Measurements from ENCODE around the gene PRKAG2. TPM values are rescaled to one million over a fixed set of nuclear protein-coding genes. Genes with fewer than 3 reads are reported as not detected.
"Not testable (repeated sequence)": the region's sequence is repeated elsewhere in the genome, so short reads cannot be mapped to it uniquely, and the experiment has no call there.

The PRKAG2 gene
- total RNA-seq, 2 donors from 2014 or later: 22.1 to 35.7 TPM

- DNase-seq (ENCODE audit: low spot score in 2 of 2) (no peak), ATAC-seq (no peak)
- Mint-ChIP-seq H3K9me3 (peaks cover 4 to 15% of the 10 kb centered on the region in 2 donors), H3K36me3 (peaks cover 6 to 21% of the 10 kb centered on the region in 2 donors), H3K27ac (no peak overlapping the region)
Observed at GRCh38 chr7:151581741-151582140, 295.2 kb downstream of the PRKAG2 start.

- Mint-ChIP-seq H3K27ac (no peak overlapping the region), H3K9me3 (peaks cover 4 to 15% of the 10 kb centered on the region in 2 donors), H3K36me3 (peaks cover 6 to 21% of the 10 kb centered on the region in 2 donors)
- no peak for ATAC-seq
- DNase-seq (ENCODE audit: low spot score in 2 of 2): no peak
Observed at GRCh38 chr7:151579644-151580043, 297.3 kb downstream of the PRKAG2 start.

- DNase-seq (ENCODE audit: low spot score in 2 of 2) (no peak), ATAC-seq (no peak)
- H3K9me3 Mint-ChIP-seq: peaks cover 4 to 8% of the 10 kb centered on the region in 2 donors
- no peak overlapping the region for H3K27ac Mint-ChIP-seq
- H3K36me3 Mint-ChIP-seq: peaks cover 6 to 14% of the 10 kb centered on the region in 2 donors
Observed at GRCh38 chr7:151575410-151575809, 301.5 kb downstream of the PRKAG2 start.

DNA sequence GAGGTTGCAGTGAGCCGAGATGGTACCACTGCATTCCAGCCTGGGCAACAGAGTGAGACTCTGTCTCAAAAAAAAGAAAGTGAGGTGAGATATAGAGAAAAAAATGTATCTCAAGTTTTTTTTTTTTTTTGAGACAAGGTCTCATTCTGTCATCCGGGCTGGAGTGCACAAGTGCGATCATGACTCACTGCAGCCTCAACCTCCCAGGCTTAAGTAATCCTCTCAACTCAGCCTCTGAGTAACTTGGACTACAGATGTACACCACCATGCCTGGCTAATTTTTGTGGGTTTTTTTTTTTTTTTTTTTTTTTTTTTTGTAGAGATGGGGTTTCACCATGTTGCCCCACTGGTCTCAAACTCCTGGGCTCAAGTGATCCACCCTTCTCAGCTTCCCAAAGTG, 303.9 kb downstream of the PRKAG2 start:
- not testable (repeated sequence) for DNase-seq (ENCODE audit: low spot score in 2 of 2); H3K27ac Mint-ChIP-seq; H3K9me3 Mint-ChIP-seq; ATAC-seq; H3K36me3 Mint-ChIP-seq

DNA sequence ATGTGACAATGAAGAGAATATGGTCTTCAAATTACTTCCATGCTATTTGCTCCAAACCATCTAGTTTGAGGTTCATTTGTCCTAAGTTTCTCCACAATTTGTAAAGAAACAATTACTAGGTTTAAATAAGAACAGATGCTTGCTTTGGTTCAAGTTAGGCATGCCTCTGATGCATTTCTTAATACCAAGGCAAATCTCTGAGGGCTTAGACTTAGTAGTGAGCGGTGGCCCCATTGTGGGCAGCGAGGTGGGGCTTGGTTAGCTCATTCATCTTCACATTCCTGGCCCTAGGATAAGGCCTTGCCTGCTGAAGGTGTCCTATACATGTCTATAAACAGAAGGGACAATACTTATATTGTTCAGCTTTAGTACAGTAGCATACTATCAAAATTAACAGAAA, 304.8 kb downstream of the PRKAG2 start:
- Mint-ChIP-seq H3K9me3 (no peaks in the 10 kb centered on the region), H3K27ac (no peak overlapping the region), H3K36me3 (no peaks in the 10 kb centered on the region)
- ATAC-seq (no peak), DNase-seq (ENCODE audit: low spot score in 2 of 2) (no peak)

DNA sequence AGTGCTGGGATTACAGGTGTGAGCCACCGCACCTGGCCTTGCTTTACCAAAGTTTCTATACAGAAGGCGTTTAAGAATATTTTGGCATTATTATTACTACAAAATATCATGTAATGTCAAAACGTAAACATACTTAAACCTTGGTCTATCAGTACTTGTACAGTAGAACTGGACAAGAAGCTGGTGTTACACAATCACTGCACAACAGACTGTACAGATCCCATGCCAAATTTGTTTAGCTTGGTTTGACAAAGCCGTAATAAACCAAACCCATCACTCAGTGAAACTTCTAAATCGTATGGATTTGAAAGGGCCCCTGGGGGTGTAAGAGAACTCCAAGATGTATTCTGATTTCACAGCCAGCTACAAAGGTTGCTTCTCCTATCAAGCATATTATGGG, 305.4 kb downstream of the PRKAG2 start:
- Mint-ChIP-seq H3K27ac (no peak overlapping the region), H3K9me3 (no peaks in the 10 kb centered on the region), H3K36me3 (no peaks in the 10 kb centered on the region)
- ATAC-seq (no peak), DNase-seq (ENCODE audit: low spot score in 2 of 2) (no peak)

DNA sequence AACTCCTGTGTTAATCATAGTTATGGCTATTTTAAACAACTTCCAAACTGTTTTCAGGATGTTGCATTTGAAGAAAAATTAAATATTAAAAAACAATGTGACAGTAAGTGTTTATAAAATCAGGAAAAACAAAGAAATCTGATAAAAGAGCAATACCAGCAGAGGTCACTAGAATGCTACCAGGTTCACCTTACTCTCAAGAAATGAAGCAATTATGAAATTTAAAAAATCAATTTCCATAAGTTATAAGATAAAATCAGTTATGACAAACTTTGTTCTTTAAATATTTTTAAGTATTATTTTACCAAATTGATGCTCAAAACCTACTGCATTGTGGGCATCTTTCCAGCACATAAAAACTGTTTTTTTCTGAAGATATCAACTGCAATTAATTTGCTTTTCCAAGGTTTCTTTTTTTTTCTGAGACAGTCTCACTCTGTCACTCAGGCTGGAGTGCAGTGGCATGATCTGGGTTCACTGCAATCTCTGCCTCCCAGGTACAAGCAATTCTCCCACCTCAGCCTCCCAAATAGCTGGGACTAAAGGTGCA, 306.5 kb downstream of the PRKAG2 start:
- H3K36me3 Mint-ChIP-seq: no peaks in the 10 kb centered on the region
- DNase-seq (ENCODE audit: low spot score in 2 of 2) (no peak), ATAC-seq (no peak)
- no peak overlapping the region for H3K27ac Mint-ChIP-seq
- H3K9me3 Mint-ChIP-seq: no peaks in the 10 kb centered on the region

DNA sequence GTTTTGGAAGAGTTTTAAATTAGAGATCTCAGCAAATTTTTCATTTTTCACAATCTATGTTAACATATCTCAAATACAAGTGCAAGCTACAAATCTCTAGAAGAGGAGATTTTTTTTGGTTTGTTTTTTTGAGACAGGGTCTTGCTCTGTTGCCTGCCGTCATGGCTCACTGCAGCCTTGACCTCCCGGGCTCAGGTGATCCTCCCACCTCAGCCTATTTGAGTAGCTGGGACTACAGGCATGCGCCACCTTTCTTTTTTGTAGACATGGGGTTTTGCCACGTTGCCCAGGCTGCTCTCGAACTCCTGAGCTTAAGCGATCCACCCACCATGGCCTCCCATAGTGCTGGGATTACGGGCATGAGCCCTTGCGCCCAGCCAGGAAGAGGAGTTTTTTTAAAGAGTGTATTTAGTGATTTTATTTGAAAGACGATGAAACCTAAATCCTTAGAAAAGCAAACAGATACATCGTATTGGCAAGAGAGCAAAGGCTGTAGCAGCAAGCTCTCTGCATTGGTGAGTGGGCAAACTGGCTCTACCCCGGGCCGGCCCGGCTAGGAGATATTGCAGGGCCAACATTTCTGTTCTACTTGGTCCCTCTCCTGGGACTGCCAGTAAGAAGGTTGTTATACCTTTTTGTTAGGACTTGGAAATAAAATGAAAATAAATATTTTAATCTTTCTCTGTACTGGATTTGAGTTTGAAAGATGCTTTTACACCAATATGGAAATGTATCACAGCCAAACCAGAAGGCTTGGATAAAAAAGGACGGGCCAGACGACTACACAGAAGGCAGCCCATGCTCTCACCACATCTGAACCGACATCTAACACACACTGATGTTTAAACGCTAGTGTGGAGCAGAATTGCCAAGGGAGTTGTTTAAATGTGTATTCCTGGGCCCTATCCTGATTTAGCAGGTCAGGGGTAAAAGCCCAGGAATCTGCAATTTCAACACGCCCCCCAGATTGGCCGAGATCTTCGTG, 307.7 kb downstream of the PRKAG2 start:
- ATAC-seq: no peak

GRCh38 chr7:151566897-151567320, 310.0 kb downstream of the PRKAG2 start:
- DNase-seq (ENCODE audit: low spot score in 2 of 2) (no peak), ATAC-seq (no peak)
- Mint-ChIP-seq H3K27ac (no peak overlapping the region), H3K36me3 (no peaks in the 10 kb centered on the region), H3K9me3 (no peaks in the 10 kb centered on the region)

More for the DNA sequence above, 307.7 kb downstream of the PRKAG2 start:
- H3K27ac Mint-ChIP-seq: no peak overlapping the region
- no peaks in the 10 kb centered on the region for H3K9me3 Mint-ChIP-seq
- no peaks in the 10 kb centered on the region for H3K36me3 Mint-ChIP-seq
- no peak for DNase-seq (ENCODE audit: low spot score in 2 of 2)

GRCh38 chr7:151565541-151565940, 311.4 kb downstream of the PRKAG2 start:
- ATAC-seq (no peak), DNase-seq (ENCODE audit: low spot score in 2 of 2) (no peak)
- no peaks in the 10 kb centered on the region for H3K36me3 Mint-ChIP-seq
- H3K9me3 Mint-ChIP-seq: no peaks in the 10 kb centered on the region
- H3K27ac Mint-ChIP-seq: no peak overlapping the region

DNA sequence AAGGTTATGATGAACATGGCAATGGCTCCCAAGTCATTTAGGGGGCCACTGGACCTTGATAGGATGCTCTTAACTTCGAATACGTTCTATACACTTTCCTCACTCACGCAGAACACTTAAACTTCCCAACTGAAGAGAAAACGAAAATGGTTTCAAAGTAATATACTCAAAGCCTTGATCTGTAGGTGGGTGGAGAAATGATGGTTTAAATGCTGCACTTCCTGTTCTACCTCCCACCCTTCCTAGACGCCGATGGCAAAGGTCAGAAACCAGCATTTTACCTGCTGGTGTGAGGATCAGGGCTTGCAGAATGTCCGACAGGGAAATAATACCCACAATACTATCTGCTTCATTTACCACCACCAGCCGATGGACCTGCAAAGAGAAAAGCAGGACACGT, 316.7 kb downstream of the PRKAG2 start:
- H3K36me3 Mint-ChIP-seq: no peaks in the 10 kb centered on the region
- DNase-seq (ENCODE audit: low spot score in 2 of 2): no peak
- peak overlapping the region; percentile 82 to 87 for H3K27ac Mint-ChIP-seq
- ATAC-seq: peak; percentile 41 to 51
- no peaks in the 10 kb centered on the region for H3K9me3 Mint-ChIP-seq

- H3K27ac Mint-ChIP-seq: peak overlapping the region; percentile 82 to 87
- peak in 1 of 2 donors; percentile 41 for ATAC-seq
- DNase-seq (ENCODE audit: low spot score in 2 of 2): no peak
- H3K9me3 Mint-ChIP-seq: no peaks in the 10 kb centered on the region
- H3K36me3 Mint-ChIP-seq: no peaks in the 10 kb centered on the region
Observed at GRCh38 chr7:151559557-151560183, 317.2 kb downstream of the PRKAG2 start.

DNA sequence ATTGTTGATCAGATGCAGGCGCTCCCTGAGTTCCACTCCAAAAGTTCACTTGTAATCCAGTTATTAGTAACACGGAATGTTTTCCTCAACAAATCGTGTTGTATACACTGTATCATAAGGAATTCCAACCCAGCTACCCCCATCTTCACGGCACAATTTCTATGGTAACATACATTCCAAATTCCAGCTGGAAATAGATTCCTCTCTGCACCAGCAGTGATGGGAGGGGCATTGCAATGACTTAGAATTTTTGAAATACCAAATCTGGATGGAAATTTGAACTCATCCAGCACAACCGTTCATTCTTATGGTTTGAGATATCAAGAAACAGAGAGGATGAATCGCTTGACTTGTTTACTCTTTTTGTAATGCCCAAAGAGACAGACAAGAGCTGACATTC, 318.3 kb downstream of the PRKAG2 start:
- Mint-ChIP-seq H3K27ac (no peak overlapping the region), H3K9me3 (no peaks in the 10 kb centered on the region), H3K36me3 (no peaks in the 10 kb centered on the region)
- ATAC-seq (no peak), DNase-seq (ENCODE audit: low spot score in 2 of 2) (no peak)

- no peak overlapping the region for H3K27ac Mint-ChIP-seq
- H3K36me3 Mint-ChIP-seq: no peaks in the 10 kb centered on the region
- no peak for ATAC-seq
Observed at GRCh38 chr7:151556592-151556991, 320.3 kb downstream of the PRKAG2 start.

GRCh38 chr7:151553356-151553755, 323.6 kb downstream of the PRKAG2 start:
- ATAC-seq: no peak
- H3K36me3 Mint-ChIP-seq: no peaks in the 10 kb centered on the region
- no peaks in the 10 kb centered on the region for H3K9me3 Mint-ChIP-seq
- peak overlapping the region in 1 of 2 donors; percentile 46 for H3K27ac Mint-ChIP-seq
- DNase-seq (ENCODE audit: low spot score in 2 of 2): no peak

More at GRCh38 chr7:151556592-151556991, 320.3 kb downstream of the PRKAG2 start:
- no peaks in the 10 kb centered on the region for H3K9me3 Mint-ChIP-seq
- no peak for DNase-seq (ENCODE audit: low spot score in 2 of 2)

- no peak for DNase-seq (ENCODE audit: low spot score in 2 of 2)
- H3K9me3 Mint-ChIP-seq: no peaks in the 10 kb centered on the region
- H3K27ac Mint-ChIP-seq: peak overlapping the region; percentile 6 to 78
- ATAC-seq: no peak
- H3K36me3 Mint-ChIP-seq: no peaks in the 10 kb centered on the region
Observed at GRCh38 chr7:151552352-151553028, 324.4 kb downstream of the PRKAG2 start.

DNA sequence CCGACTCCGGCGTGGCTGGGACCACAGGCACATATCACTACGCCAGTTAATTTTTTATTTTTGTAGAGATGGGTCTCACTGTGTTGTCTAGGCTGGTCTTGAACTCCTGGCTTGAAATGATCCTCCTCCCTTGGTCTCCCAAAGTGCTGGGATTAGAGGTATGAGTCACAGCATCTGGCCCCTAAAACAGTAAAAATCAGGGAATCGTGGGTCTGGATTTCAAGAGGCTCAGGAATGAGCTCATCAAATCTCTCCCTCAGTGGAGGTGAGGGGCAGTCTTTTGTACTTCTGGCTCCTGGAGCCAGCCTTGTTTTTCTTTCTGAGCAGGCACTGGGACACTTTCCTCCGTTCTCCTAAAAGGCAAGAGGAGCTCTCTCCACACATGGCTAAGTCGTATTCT, 325.1 kb downstream of the PRKAG2 start:
- Mint-ChIP-seq H3K9me3 (no peaks in the 10 kb centered on the region), H3K36me3 (no peaks in the 10 kb centered on the region), H3K27ac (no peak overlapping the region)
- DNase-seq (ENCODE audit: low spot score in 2 of 2): no peak
- no peak for ATAC-seq

Measured in activated naive CD4-positive, alpha-beta T cell treated with anti-CD3 and anti-CD28 coated beads, Interleukin-2, amount 50 U/mL, for 72 hours (primary cell).